ENCODE data around the gene COL17A1.

Gene COL17A1

DNA sequence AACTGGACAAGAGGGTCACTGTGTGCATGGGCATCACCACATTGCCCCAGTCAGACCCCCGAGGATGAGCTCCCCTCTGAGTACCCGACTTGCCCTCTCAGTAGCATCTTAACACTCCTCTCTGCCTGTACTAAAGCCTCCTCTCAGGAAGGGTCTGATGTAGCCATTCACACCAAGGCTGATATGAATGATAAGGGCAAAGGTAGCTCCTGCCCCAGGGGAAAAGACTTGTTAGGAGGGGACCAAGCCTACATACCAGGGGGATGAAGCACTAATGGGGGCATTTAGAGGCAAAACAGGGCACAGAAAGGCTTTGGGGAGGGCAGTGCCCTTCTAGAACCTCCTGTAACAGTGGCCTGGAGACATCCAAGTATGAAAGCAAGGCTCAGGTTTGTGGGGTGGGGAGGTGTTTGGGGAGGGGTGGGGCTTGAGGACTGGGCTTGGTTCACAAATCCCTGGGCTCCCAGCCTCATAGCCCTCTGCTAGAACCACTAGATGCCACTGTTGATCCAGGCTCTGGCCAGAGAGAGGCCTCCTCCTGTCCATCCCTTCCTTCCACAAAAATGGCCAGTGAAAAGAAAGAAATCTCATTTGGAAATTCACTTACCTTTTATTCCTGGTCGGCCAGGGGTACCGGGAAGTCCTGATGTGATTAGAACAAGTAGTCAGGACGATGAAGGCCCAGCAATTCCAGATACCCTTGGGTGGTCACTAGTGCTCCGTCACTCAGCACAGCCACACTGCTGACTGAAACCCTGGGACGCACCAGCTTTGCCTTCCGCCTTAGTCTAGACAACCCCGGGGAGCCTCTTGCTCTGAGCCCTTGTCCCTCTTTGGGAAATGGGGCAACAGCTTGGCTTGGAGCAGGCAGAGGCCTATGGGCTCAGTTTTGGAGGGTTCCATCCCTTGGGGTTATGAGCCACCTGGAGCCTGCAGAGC, 40.3 kb downstream of the COL17A1 start:
- TF ChIP-seq, protein P1, sequence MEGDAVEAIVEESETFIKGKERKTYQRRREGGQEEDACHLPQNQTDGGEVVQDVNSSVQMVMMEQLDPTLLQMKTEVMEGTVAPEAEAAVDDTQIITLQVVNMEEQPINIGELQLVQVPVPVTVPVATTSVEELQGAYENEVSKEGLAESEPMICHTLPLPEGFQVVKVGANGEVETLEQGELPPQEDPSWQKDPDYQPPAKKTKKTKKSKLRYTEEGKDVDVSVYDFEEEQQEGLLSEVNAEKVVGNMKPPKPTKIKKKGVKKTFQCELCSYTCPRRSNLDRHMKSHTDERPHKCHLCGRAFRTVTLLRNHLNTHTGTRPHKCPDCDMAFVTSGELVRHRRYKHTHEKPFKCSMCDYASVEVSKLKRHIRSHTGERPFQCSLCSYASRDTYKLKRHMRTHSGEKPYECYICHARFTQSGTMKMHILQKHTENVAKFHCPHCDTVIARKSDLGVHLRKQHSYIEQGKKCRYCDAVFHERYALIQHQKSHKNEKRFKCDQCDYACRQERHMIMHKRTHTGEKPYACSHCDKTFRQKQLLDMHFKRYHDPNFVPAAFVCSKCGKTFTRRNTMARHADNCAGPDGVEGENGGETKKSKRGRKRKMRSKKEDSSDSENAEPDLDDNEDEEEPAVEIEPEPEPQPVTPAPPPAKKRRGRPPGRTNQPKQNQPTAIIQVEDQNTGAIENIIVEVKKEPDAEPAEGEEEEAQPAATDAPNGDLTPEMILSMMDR (IDR thresholded peaks at IDR 0.05; ENCODE audit: borderline replicate concordance, insufficient read depth, low read depth, low read length): 0 out of 2 replicates have a peak, but pooled peaks have one; percentile 13
- H3K4me3 ChIP-seq (ENCODE audit: low read depth, low read length): no peak overlapping the region

DNA sequence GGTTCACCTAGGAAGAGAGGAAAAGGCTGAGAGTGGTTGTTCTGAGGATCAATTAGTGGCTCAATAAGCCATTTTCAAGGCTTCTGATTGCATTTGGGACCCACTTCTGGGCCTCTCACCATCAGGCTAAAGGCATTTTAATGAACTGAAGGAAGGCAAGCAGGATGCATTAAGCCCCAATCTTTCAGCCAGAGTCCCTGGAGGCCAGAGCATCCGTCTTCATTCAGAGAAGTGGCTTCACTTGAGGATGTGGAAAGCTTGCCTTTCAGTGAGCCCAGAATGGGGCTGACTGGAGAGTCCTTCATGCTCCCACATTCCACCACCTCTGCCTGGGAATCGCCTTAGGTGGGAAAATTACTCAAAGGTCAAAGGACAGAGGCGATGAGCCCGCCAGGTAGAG, 41.8 kb downstream of the COL17A1 start:
- no peak overlapping the region for H3K4me3 ChIP-seq (ENCODE audit: low read depth, low read length)
- TF ChIP-seq, protein P1 (IDR thresholded peaks at IDR 0.05; ENCODE audit: borderline replicate concordance, insufficient read depth, low read depth, low read length): no peak

DNA sequence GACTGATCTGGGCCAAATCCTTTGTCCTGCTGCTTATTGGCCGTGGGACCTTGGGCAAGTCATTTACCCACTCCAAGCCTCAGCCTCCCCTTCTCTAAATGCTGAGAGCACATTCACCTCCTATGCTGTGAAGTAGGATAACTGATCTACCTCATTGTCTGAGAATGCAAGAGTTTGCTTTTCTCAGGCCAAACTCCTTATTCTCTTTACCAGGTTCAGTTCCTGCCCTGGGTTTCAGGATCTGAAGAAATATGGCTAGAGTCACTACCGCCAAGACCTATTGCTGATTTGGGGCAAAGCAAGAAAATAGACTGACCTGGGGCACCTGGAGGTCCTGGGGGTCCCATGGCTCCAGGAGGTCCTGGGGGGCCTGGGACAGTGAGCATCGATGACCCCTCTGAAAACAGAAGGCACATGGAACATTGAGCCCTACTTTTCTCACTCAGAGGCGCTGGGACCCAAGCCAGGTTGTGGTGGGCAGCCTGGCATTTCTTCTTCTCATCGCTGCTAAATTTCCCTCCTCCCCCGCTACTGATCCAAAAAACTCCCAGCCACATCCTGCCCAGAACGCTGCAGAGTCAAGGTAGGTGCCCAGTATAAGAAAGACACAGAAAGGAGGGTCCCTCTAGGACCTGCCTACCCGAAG, 42.4 kb downstream of the COL17A1 start:
- no peak overlapping the region for H3K4me3 ChIP-seq (ENCODE audit: low read depth, low read length)
- TF ChIP-seq, protein P1 (IDR thresholded peaks at IDR 0.05; ENCODE audit: borderline replicate concordance, insufficient read depth, low read depth, low read length): no peak

DNA sequence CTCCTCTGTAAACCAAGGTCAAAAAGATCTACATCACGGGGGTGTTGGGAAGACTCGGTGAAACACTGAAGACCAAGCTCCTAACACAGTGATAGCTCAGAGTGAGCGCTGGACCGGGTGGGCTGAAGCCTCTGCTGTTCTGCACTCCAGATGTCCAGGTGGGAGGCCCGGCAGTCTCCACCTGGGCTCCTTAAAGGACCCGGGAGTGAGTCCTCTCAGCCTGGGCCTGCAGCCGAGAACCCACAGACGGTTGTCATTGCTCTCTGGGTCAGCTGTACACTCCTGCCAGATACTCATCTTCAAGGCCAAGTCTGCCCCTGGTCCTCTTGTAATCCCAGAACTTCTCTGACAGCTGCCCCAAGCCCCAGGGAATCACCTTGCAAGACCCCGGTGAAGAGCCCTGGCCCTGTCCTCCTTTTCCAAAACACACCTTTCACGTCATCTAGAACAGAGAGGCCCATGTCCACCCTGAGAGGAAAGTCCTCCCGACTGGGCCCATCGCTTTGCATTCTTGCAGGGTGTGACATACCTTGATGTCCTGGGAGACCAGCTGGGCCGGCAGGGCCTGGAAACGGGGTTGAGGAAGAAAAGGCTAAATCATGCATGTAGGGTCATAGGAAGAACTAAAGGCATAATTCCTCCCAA, 43.7 kb downstream of the COL17A1 start:
- no peak overlapping the region for H3K4me3 ChIP-seq (ENCODE audit: low read depth, low read length)
- TF ChIP-seq, protein P1 (IDR thresholded peaks at IDR 0.05; ENCODE audit: borderline replicate concordance, insufficient read depth, low read depth, low read length): no peak

DNA sequence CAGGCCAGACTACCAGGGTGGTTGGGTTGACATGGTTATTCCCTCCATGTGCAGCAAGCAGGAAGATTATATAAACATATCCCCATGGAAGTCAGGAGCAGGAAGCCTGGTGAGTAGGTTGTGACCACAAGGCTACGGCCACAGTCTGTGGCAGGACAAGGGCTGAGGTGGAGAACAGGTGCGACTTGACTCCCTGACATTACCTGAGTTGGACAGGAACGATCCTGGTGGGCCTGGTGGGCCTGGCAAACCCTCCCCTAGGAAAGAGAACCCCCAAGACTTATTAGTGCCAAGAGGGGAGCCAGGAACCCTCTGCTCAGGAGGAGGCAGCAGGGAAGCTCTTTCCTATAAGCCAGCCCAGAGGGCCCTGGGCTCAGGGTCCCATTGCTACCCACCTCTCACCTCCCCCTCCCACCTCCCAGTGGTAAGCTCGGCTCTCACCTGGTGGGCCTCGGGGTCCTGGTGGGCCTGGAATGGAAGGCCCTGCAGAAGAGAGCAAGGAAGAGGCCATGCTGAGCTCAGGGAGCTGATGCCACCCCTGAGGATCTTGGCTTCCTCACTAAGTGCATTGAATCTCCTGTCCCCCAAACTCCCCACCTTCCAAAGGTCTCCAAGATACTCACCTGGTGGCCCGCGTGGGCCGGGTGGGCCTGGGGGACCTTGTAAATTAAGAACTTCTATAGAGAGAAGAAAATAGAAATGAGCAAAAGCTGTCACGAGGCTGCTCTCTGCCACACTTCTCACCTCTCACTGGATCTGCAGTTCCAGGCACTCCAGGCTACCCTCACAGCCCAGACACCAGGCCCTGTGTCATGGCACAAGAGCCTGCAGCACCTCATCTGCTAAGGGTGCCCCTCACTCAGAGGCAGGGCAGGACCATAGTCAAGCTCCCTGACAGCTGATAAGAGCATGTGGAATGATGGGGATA, 44.6 kb downstream of the COL17A1 start:
- TF ChIP-seq, protein P1 (IDR thresholded peaks at IDR 0.05; ENCODE audit: borderline replicate concordance, insufficient read depth, low read depth, low read length): no peak
- no peak overlapping the region for H3K4me3 ChIP-seq (ENCODE audit: low read depth, low read length)

DNA sequence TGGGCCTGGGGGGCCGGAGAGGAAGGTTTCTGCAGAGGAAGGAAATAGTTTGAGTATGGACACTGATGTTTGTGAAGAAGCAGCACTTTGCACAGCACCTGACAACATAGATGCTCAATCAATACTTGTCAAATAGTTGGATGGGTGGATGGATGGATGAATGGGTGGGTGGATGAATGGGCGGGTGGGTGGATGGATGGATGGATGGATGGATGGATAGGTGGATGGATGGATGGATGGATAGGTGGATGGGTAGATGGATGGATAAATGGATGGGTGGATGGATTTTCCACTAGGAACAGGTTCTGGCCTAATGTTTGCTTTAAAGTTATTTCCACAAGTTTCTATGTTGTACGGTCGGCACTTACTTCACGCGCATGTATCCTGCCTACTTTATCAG, 45.3 kb downstream of the COL17A1 start:
- TF ChIP-seq, protein P1 (IDR thresholded peaks at IDR 0.05; ENCODE audit: borderline replicate concordance, insufficient read depth, low read depth, low read length): no peak

More for the DNA sequence above, 45.3 kb downstream of the COL17A1 start:
- H3K4me3 ChIP-seq (ENCODE audit: low read depth, low read length): no peak overlapping the region

Data from GM12875 (cell line).